ENCODE data around the gene TMEM170A.
"Not testable (repeated sequence)": the region's sequence is repeated elsewhere in the genome, so short reads cannot be mapped to it uniquely, and the experiment has no call there.

The TMEM170A gene

GRCh38 chr16:75456971-75457370, 7.5 kb downstream of the TMEM170A start:
- Histone ChIP-seq H3K27ac (ENCODE audit: poor library complexity, severe bottlenecking) (no peak overlapping the region), H3K27me3 (ENCODE audit: insufficient read depth, poor library complexity, severe bottlenecking) (no peaks in the 10 kb centered on the region), H3K9me3 (ENCODE audit: severe bottlenecking) (no peaks in the 10 kb centered on the region), H3K4me3 (ENCODE audit: severe bottlenecking) (no peak overlapping the region), H3K4me1 (ENCODE audit: insufficient read depth, poor library complexity, severe bottlenecking) (peaks cover 3% of the 10 kb centered on the region), H3K36me3 (ENCODE audit: low read depth) (peaks cover 11% of the 10 kb centered on the region; the same call in 1 of the 2 replicates)
- ATAC-seq (ENCODE audit: low read depth): no peak
- no peak for DNase-seq (ENCODE audit: low spot score)
- TF ChIP-seq CTCF (IDR thresholded peaks at IDR 0.05; ENCODE audit: poor library complexity, severe bottlenecking): no peak

GRCh38 chr16:75456486-75456885, 8.0 kb downstream of the TMEM170A start:
- H3K27me3 ChIP-seq (ENCODE audit: insufficient read depth, poor library complexity, severe bottlenecking); H3K4me3 ChIP-seq (ENCODE audit: severe bottlenecking); ATAC-seq (ENCODE audit: low read depth); H3K4me1 ChIP-seq (ENCODE audit: insufficient read depth, poor library complexity, severe bottlenecking); H3K9me3 ChIP-seq (ENCODE audit: severe bottlenecking); DNase-seq (ENCODE audit: low spot score); H3K27ac ChIP-seq (ENCODE audit: poor library complexity, severe bottlenecking): not testable (repeated sequence)
- H3K36me3 ChIP-seq (ENCODE audit: low read depth): peaks cover 10% of the 10 kb centered on the region

- TF ChIP-seq CTCF (IDR thresholded peaks at IDR 0.05; ENCODE audit: poor library complexity, severe bottlenecking): no peak
- Histone ChIP-seq H3K9me3 (ENCODE audit: severe bottlenecking) (no peaks in the 10 kb centered on the region), H3K4me3 (ENCODE audit: severe bottlenecking) (no peak overlapping the region), H3K27ac (ENCODE audit: poor library complexity, severe bottlenecking) (no peak overlapping the region), H3K27me3 (ENCODE audit: insufficient read depth, poor library complexity, severe bottlenecking) (no peaks in the 10 kb centered on the region), H3K4me1 (ENCODE audit: insufficient read depth, poor library complexity, severe bottlenecking) (no peaks in the 10 kb centered on the region), H3K36me3 (ENCODE audit: low read depth) (peaks cover 18% of the 10 kb centered on the region)
- DNase-seq (ENCODE audit: low spot score) (no peak), ATAC-seq (ENCODE audit: low read depth) (no peak)
Measured at GRCh38 chr16:75455677-75456076, 8.8 kb downstream of the TMEM170A start.

GRCh38 chr16:75452464-75453190, 11.9 kb downstream of the TMEM170A start:
- no peaks in the 10 kb centered on the region for H3K9me3 ChIP-seq (ENCODE audit: severe bottlenecking)
- no peaks in the 10 kb centered on the region for H3K27me3 ChIP-seq (ENCODE audit: insufficient read depth, poor library complexity, severe bottlenecking)
- DNase-seq (ENCODE audit: low spot score) (no peak), ATAC-seq (ENCODE audit: low read depth) (no peak)
- no peaks in the 10 kb centered on the region for H3K4me1 ChIP-seq (ENCODE audit: insufficient read depth, poor library complexity, severe bottlenecking)
- TF ChIP-seq CTCF (IDR thresholded peaks at IDR 0.05; ENCODE audit: poor library complexity, severe bottlenecking): no peak
- H3K27ac ChIP-seq (ENCODE audit: poor library complexity, severe bottlenecking): no peak overlapping the region
- H3K36me3 ChIP-seq (ENCODE audit: low read depth): peaks cover 34% of the 10 kb centered on the region
- no peak overlapping the region for H3K4me3 ChIP-seq (ENCODE audit: severe bottlenecking)

- H3K9me3 ChIP-seq (ENCODE audit: severe bottlenecking): no peaks in the 10 kb centered on the region
- H3K36me3 ChIP-seq (ENCODE audit: low read depth): peaks cover 59% of the 10 kb centered on the region
- TF ChIP-seq CTCF (IDR thresholded peaks at IDR 0.05; ENCODE audit: poor library complexity, severe bottlenecking): no peak
- no peaks in the 10 kb centered on the region for H3K27me3 ChIP-seq (ENCODE audit: insufficient read depth, poor library complexity, severe bottlenecking)
- no peak overlapping the region for H3K4me3 ChIP-seq (ENCODE audit: severe bottlenecking)
- no peak for ATAC-seq (ENCODE audit: low read depth)
- DNase-seq (ENCODE audit: low spot score): no peak
- H3K27ac ChIP-seq (ENCODE audit: poor library complexity, severe bottlenecking): no peak overlapping the region
- H3K4me1 ChIP-seq (ENCODE audit: insufficient read depth, poor library complexity, severe bottlenecking): no peaks in the 10 kb centered on the region
Measured at GRCh38 chr16:75446416-75446815, 18.1 kb downstream of the TMEM170A start.
